Renal cortical epithelial cell (primary cell): ENCODE data around the gene ZDHHC6. TPM values are rescaled to one million over a fixed set of nuclear protein-coding genes. Genes with fewer than 3 reads are reported as not detected.
A peak's percentile ranks its signal among the peaks of the same experiment; 100 is the strongest.
"Not testable (repeated sequence)": the region's sequence is repeated elsewhere in the genome, so short reads cannot be mapped to it uniquely, and the experiment has no call there.

Experiments
- DNase-seq: peaks from one replicate; pipeline ENCODE4 v3.0.0-alpha.2; 2011; ENCODE audit warnings: low read depth
- total RNA-seq: library from RNA; depleted of rRNA; stranded (reverse); fragments of >200 nt; gene quantifications from 2 replicates; pipeline ENCODE4 v1.2.3, GENCODE V29; 2014

Gene ZDHHC6
- total RNA-seq = 35.1 and 39.0 TPM in 2 replicates

- DNase-seq = peak; percentile 67
These were observed at the start of gene ZDHHC6, which contains the start of gene VTI1A for GRCh38 chr10:112446855-112447619. Gene ZDHHC6, minus strand, starts transcription at chr10:112446914. Its CDS starts 1,478 bp downstream, at chr10:112445436. Gene VTI1A, plus strand, starts transcription at chr10:112447215. Its CDS starts 159 bp downstream, at chr10:112447374.

GRCh38 chr10:112492736-112493135, 46.0 kb upstream of the ZDHHC6 start:
- no peak for DNase-seq

- DNase-seq = peak; percentile 9
These were observed 44.4 kb upstream of the ZDHHC6 start for GRCh38 chr10:112491144-112491543.

- DNase-seq = peak; percentile 13
These were observed 43.8 kb upstream of the ZDHHC6 start for GRCh38 chr10:112490545-112490944.

GRCh38 chr10:112487964-112488363, 41.2 kb upstream of the ZDHHC6 start:
- DNase-seq = no peak

GRCh38 chr10:112484399-112484798, 37.7 kb upstream of the ZDHHC6 start:
- no peak for DNase-seq

GRCh38 chr10:112481602-112482001, 34.9 kb upstream of the ZDHHC6 start:
- no peak for DNase-seq

GRCh38 chr10:112475575-112476218, 29.0 kb upstream of the ZDHHC6 start:
- DNase-seq = peak; percentile 28

- DNase-seq = peak; percentile 81
These were observed 25.3 kb upstream of the ZDHHC6 start for GRCh38 chr10:112471878-112472487.

- DNase-seq = no peak
These were observed 20.9 kb upstream of the ZDHHC6 start for GRCh38 chr10:112467541-112468075.

- DNase-seq = no peak
These were observed 20.1 kb upstream of the ZDHHC6 start for GRCh38 chr10:112466802-112467201.

- DNase-seq = no peak
These were observed 18.7 kb upstream of the ZDHHC6 start for GRCh38 chr10:112465299-112465883.

- not testable (repeated sequence) for DNase-seq
These were observed 17.4 kb upstream of the ZDHHC6 start for GRCh38 chr10:112464074-112464473.

- peak; percentile 50 for DNase-seq
These were observed 14.5 kb upstream of the ZDHHC6 start for GRCh38 chr10:112461029-112461887.

- DNase-seq = no peak
These were observed 13.7 kb upstream of the ZDHHC6 start for GRCh38 chr10:112460366-112460765.

- no peak for DNase-seq
These were observed 9.8 kb upstream of the ZDHHC6 start for GRCh38 chr10:112456533-112456932.

- no peak for DNase-seq
These were observed 8.4 kb upstream of the ZDHHC6 start for GRCh38 chr10:112454910-112455779.

- DNase-seq = no peak
These were observed 2.2 kb upstream of the ZDHHC6 start for GRCh38 chr10:112448888-112449287.

- peak; percentile 10 for DNase-seq
These were observed 860 bp upstream of the ZDHHC6 start for GRCh38 chr10:112447620-112447928.
